ENCODE data around the gene FRMD5.

FRMD5 gene

GRCh38 chr15:44207643-44208042 lies 12.6 kb upstream of the FRMD5 start:
- Histone ChIP-seq H3K9ac (ENCODE audit: low read depth, low read length) (no peak overlapping the region), H3K36me3 (ENCODE audit: insufficient read depth, low read length) (no peaks in the 10 kb centered on the region), H3K9me3 (replicated peaks; ENCODE audit: low read length) (no peaks in the 10 kb centered on the region), H3K4me2 (ENCODE audit: low read length) (peak overlapping the region; percentile 2), H3K27me3 (ENCODE audit: control insufficient read depth, insufficient read depth, low read length) (no peaks in the 10 kb centered on the region), H3K4me3 (ENCODE audit: low read length) (no peak overlapping the region), H3K4me1 (ENCODE audit: control insufficient read depth, insufficient read depth, low read length) (peaks cover 9% of the 10 kb centered on the region)

DNA sequence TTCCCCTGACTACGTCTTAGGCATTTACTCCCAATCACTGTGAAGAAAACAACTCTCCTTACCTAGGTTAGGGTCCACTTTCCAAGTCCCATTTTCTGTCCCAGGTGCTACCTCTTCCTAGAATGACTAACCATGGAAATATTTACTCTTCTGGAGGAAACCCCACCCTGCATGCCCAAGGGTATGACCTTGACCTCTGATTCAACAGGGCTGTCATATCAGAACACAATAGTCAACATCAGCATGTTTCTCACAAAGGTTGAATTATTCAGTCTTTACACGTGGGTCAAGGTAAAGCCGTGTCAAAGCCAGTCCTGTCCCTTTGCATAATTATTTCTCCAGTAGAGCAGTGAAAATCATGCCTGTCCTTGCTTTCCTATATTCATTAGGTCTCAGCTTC lies 4.3 kb upstream of the FRMD5 start:
- Histone ChIP-seq H3K27me3 (ENCODE audit: control insufficient read depth, insufficient read depth, low read length) (peaks cover under 1% of the 10 kb centered on the region), H3K9me3 (replicated peaks; ENCODE audit: low read length) (no peaks in the 10 kb centered on the region), H3K9ac (ENCODE audit: low read depth, low read length) (no peak overlapping the region), H3K4me1 (ENCODE audit: control insufficient read depth, insufficient read depth, low read length) (peaks cover 8% of the 10 kb centered on the region), H3K36me3 (ENCODE audit: insufficient read depth, low read length) (no peaks in the 10 kb centered on the region), H3K4me2 (ENCODE audit: low read length) (no peak overlapping the region), H3K4me3 (ENCODE audit: low read length) (no peak overlapping the region)

- Histone ChIP-seq H3K4me3 (ENCODE audit: low read length) (peak overlapping the region; percentile 85), H3K27me3 (ENCODE audit: control insufficient read depth, insufficient read depth, low read length) (peaks cover 6% of the 10 kb centered on the region), H3K9ac (ENCODE audit: low read depth, low read length) (no peak overlapping the region), H3K4me2 (ENCODE audit: low read length) (peak overlapping the region; percentile 98), H3K9me3 (replicated peaks; ENCODE audit: low read length) (no peaks in the 10 kb centered on the region), H3K4me1 (ENCODE audit: control insufficient read depth, insufficient read depth, low read length) (peaks cover 18% of the 10 kb centered on the region), H3K36me3 (ENCODE audit: insufficient read depth, low read length) (no peaks in the 10 kb centered on the region)
Measured at GRCh38 chr15:44194323-44195150, 534 bp downstream of the FRMD5 start.

DNA sequence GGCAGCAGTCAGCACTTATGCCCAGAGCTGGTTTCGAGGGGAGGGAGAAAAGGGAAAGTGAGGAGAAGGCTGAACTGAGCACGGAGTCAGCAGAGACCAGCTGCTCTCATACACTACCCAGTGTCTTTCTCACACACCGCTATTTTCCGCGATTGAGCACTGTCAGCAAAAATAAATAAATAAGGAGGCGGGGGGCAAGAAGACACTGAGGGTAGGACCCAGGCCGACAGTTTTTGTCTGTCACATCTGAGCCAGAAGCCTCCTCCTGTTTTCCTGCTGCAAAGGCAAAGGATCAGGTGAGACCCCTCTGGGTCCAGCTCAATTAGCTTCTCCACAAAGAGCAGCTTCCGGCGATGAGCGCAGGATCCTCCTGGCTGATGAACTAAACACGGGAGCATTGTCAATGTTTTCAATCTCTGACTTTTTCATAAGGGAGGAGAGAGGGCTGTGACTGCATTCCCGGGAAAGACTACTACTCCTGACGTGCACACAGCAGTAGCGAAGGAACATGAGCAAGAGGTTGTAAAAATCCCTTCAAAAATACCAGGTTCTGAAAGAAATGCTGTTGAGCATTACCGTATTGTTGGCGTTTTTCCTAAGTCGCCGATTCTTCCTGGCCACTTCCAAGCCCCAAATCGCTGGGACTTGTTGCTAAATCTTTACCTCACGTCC lies 1.3 kb downstream of the FRMD5 start:
- H3K9ac ChIP-seq (ENCODE audit: low read depth, low read length) = no peak overlapping the region
- H3K4me3 ChIP-seq (ENCODE audit: low read length) = peak overlapping the region; percentile 85
- H3K4me1 ChIP-seq (ENCODE audit: control insufficient read depth, insufficient read depth, low read length) = peaks cover 18% of the 10 kb centered on the region

DNA sequence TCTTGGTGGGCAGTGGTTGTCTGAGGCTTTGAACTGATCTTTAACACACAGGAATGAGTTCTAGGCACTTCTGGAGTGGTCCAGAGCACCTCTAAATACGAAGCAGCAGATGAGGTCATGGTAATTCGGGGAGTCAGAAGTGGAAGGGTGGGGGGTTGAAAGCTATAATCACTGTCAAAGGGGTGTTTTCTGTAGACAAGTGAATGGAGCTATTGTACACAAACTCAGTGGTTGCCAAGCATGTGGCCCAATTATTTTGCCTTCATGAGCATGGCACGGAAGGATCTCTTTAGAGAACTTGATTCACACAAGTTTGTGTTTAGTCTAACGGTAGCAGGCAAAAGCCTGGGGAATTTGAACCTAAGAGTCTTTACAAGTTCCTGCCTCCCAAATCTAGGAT lies 6.3 kb downstream of the FRMD5 start:
- no peaks in the 10 kb centered on the region for H3K27me3 ChIP-seq (ENCODE audit: control insufficient read depth, insufficient read depth, low read length)
- peaks cover 4% of the 10 kb centered on the region for H3K4me1 ChIP-seq (ENCODE audit: control insufficient read depth, insufficient read depth, low read length)
- no peak overlapping the region for H3K4me2 ChIP-seq (ENCODE audit: low read length)

More for the DNA sequence above, 1.3 kb downstream of the FRMD5 start:
- Histone ChIP-seq H3K36me3 (ENCODE audit: insufficient read depth, low read length) (no peaks in the 10 kb centered on the region), H3K27me3 (ENCODE audit: control insufficient read depth, insufficient read depth, low read length) (peaks cover 6% of the 10 kb centered on the region), H3K4me2 (ENCODE audit: low read length) (peak overlapping the region; percentile 98), H3K9me3 (replicated peaks; ENCODE audit: low read length) (no peaks in the 10 kb centered on the region)

DNA sequence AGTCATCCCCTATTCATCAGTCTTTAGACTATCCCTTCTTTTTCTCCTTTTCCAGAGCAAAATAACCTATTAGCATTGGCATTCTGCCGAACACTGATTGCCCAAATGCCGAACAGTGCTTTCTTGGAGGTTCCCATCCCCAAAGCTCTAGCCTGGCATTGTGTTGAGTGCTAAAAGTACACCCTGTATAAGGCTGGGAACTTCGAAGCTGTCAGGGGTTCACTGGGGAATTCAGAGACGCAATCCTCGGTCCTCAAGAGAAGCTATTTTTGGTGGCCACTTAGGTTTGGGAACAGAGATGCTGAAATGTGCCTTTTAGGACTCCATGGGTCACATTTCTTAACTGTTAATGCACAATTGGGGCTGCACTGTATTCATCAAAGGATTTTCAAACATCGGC lies 8.4 kb downstream of the FRMD5 start:
- Histone ChIP-seq H3K27me3 (ENCODE audit: control insufficient read depth, insufficient read depth, low read length) (no peaks in the 10 kb centered on the region), H3K9me3 (replicated peaks; ENCODE audit: low read length) (no peaks in the 10 kb centered on the region), H3K4me2 (ENCODE audit: low read length) (no peak overlapping the region), H3K9ac (ENCODE audit: low read depth, low read length) (no peak overlapping the region), H3K36me3 (ENCODE audit: insufficient read depth, low read length) (no peaks in the 10 kb centered on the region), H3K4me1 (ENCODE audit: control insufficient read depth, insufficient read depth, low read length) (no peaks in the 10 kb centered on the region), H3K4me3 (ENCODE audit: low read length) (no peak overlapping the region)

More for the DNA sequence above, 6.3 kb downstream of the FRMD5 start:
- Histone ChIP-seq H3K36me3 (ENCODE audit: insufficient read depth, low read length) (no peaks in the 10 kb centered on the region), H3K9ac (ENCODE audit: low read depth, low read length) (no peak overlapping the region), H3K9me3 (replicated peaks; ENCODE audit: low read length) (no peaks in the 10 kb centered on the region), H3K4me3 (ENCODE audit: low read length) (no peak overlapping the region)

GRCh38 chr15:44183363-44183762 lies 11.7 kb downstream of the FRMD5 start:
- no peak overlapping the region for H3K4me3 ChIP-seq (ENCODE audit: low read length)
- H3K9ac ChIP-seq (ENCODE audit: low read depth, low read length) = no peak overlapping the region
- H3K36me3 ChIP-seq (ENCODE audit: insufficient read depth, low read length) = no peaks in the 10 kb centered on the region
- H3K4me2 ChIP-seq (ENCODE audit: low read length) = no peak overlapping the region
- H3K9me3 ChIP-seq (replicated peaks; ENCODE audit: low read length) = no peaks in the 10 kb centered on the region
- no peaks in the 10 kb centered on the region for H3K4me1 ChIP-seq (ENCODE audit: control insufficient read depth, insufficient read depth, low read length)
- H3K27me3 ChIP-seq (ENCODE audit: control insufficient read depth, insufficient read depth, low read length) = no peaks in the 10 kb centered on the region

DNA sequence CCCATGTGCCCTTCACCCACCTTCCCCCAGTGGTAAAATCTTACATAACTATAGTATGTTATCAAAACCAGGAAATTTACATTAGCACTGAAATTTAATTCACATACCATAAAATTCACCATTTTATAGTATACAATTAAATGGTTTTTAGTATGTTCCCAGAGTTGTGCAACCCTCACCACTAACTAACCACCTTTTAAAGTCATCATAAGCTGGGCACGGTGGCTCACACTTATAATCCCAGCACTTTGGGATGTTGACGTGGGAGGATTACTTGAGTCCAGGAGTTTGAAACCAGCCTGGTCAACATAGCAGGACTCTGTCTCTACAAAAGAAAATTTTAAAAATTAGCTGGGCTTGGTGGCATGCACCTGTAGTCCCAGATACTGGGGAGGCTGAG lies 13.7 kb downstream of the FRMD5 start:
- Histone ChIP-seq H3K4me2 (ENCODE audit: low read length) (no peak overlapping the region), H3K9ac (ENCODE audit: low read depth, low read length) (no peak overlapping the region), H3K36me3 (ENCODE audit: insufficient read depth, low read length) (no peaks in the 10 kb centered on the region), H3K4me3 (ENCODE audit: low read length) (no peak overlapping the region), H3K27me3 (ENCODE audit: control insufficient read depth, insufficient read depth, low read length) (no peaks in the 10 kb centered on the region), H3K4me1 (ENCODE audit: control insufficient read depth, insufficient read depth, low read length) (no peaks in the 10 kb centered on the region), H3K9me3 (replicated peaks; ENCODE audit: low read length) (no peaks in the 10 kb centered on the region)

GRCh38 chr15:44177139-44177538 lies 17.9 kb downstream of the FRMD5 start:
- H3K9ac ChIP-seq (ENCODE audit: low read depth, low read length) = no peak overlapping the region
- no peak overlapping the region for H3K4me2 ChIP-seq (ENCODE audit: low read length)
- H3K9me3 ChIP-seq (replicated peaks; ENCODE audit: low read length) = no peaks in the 10 kb centered on the region
- no peaks in the 10 kb centered on the region for H3K27me3 ChIP-seq (ENCODE audit: control insufficient read depth, insufficient read depth, low read length)
- no peaks in the 10 kb centered on the region for H3K4me1 ChIP-seq (ENCODE audit: control insufficient read depth, insufficient read depth, low read length)
- no peaks in the 10 kb centered on the region for H3K36me3 ChIP-seq (ENCODE audit: insufficient read depth, low read length)
- H3K4me3 ChIP-seq (ENCODE audit: low read length) = no peak overlapping the region

DNA sequence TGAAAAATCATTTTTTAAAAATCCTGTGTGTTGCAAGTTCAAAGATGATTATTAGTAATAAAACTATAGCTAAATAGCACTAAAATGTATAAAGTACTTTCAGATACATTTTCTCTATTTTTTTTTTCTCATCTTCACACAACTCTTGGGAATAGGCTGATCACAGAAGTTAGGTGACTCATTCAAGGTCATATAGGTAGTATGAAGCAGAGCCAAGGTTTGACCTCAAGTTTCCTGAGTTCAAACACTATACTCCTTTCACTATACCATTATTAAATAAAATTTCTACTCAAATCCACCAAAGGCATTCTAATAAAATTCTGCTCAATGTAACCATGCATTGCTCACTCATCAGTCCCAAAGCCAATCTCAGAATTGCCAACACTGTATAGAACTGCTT lies 21.3 kb downstream of the FRMD5 start:
- Histone ChIP-seq H3K4me2 (ENCODE audit: low read length) (no peak overlapping the region), H3K36me3 (ENCODE audit: insufficient read depth, low read length) (no peaks in the 10 kb centered on the region), H3K27me3 (ENCODE audit: control insufficient read depth, insufficient read depth, low read length) (no peaks in the 10 kb centered on the region), H3K9ac (ENCODE audit: low read depth, low read length) (no peak overlapping the region), H3K9me3 (replicated peaks; ENCODE audit: low read length) (no peaks in the 10 kb centered on the region), H3K4me1 (ENCODE audit: control insufficient read depth, insufficient read depth, low read length) (no peaks in the 10 kb centered on the region), H3K4me3 (ENCODE audit: low read length) (no peak overlapping the region)

GRCh38 chr15:44163370-44163769 lies 31.7 kb downstream of the FRMD5 start:
- Histone ChIP-seq H3K9ac (ENCODE audit: low read depth, low read length) (no peak overlapping the region), H3K36me3 (ENCODE audit: insufficient read depth, low read length) (no peaks in the 10 kb centered on the region), H3K9me3 (replicated peaks; ENCODE audit: low read length) (no peaks in the 10 kb centered on the region), H3K4me2 (ENCODE audit: low read length) (no peak overlapping the region), H3K4me3 (ENCODE audit: low read length) (no peak overlapping the region), H3K27me3 (ENCODE audit: control insufficient read depth, insufficient read depth, low read length) (no peaks in the 10 kb centered on the region), H3K4me1 (ENCODE audit: control insufficient read depth, insufficient read depth, low read length) (peaks cover 17% of the 10 kb centered on the region)

DNA sequence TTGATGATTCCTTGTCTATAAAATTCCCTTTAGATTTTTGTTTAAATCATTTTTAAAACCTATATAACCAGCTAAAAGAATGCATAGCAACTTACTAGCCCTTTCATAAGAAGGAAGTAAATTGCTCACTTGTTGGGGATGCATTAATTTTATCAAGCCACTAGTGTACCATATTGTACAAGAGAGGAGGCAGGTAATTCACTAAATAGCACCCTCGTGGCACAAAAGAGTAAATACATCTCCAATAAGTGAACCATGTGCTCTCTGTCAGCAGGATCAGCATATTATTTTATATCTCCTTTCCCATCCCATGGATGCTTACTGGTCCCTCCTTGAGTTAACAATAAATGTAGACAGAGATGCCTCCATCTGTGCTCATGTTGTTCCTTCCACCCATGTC lies 34.3 kb downstream of the FRMD5 start:
- Histone ChIP-seq H3K4me1 (ENCODE audit: control insufficient read depth, insufficient read depth, low read length) (peaks cover 30% of the 10 kb centered on the region), H3K4me3 (ENCODE audit: low read length) (no peak overlapping the region), H3K27me3 (ENCODE audit: control insufficient read depth, insufficient read depth, low read length) (no peaks in the 10 kb centered on the region), H3K4me2 (ENCODE audit: low read length) (no peak overlapping the region), H3K9me3 (replicated peaks; ENCODE audit: low read length) (no peaks in the 10 kb centered on the region), H3K36me3 (ENCODE audit: insufficient read depth, low read length) (no peaks in the 10 kb centered on the region), H3K9ac (ENCODE audit: low read depth, low read length) (no peak overlapping the region)

Data from skeletal muscle satellite cell (primary cell).